ENCODE data around the gene TSPAN9. TPM values are rescaled to one million over a fixed set of nuclear protein-coding genes. Genes with fewer than 3 reads are reported as not detected.

TSPAN9 gene
- polyA plus RNA-seq, 1 experiment: 67.0 TPM

DNA sequence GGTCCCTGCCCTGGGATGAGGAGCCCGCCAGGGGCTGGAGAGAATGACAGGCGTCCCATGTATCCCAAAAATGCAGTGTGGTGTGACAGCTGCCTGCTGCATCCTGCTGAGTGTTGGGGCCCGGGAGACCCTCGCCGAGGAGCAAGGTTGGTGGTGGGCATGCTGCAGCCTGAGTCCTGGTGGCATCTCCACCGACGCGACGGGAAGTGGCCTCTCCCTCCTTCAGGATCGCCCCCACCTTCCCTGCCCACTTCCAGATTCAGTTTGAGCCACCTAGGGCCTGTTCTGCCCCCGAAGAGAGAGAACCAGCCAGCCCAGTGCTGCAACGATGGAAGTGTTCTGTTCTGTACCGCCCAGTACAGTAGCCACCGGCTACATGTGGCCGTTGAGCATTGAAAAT, 70.1 kb downstream of the TSPAN9 start:
- Histone ChIP-seq H3K27me3 (ENCODE audit: control insufficient read depth, insufficient read depth, low read length) (no peaks in the 10 kb centered on the region), H3K36me3 (ENCODE audit: control insufficient read depth, insufficient read depth, low read length) (no peaks in the 10 kb centered on the region), H3K4me3 (ENCODE audit: low read depth, low read length) (no peak overlapping the region)
- CTCF ChIA-PET: interaction anchor here (0.5 to 4.9 kb wide), 5 partner anchors 55 to 150 kb away, joined by 3 to 22 read pairs (median 4); no protein-coding TSS in a partner anchor
- POLR2A ChIA-PET: no interaction called here
- TF ChIP-seq, protein P1, sequence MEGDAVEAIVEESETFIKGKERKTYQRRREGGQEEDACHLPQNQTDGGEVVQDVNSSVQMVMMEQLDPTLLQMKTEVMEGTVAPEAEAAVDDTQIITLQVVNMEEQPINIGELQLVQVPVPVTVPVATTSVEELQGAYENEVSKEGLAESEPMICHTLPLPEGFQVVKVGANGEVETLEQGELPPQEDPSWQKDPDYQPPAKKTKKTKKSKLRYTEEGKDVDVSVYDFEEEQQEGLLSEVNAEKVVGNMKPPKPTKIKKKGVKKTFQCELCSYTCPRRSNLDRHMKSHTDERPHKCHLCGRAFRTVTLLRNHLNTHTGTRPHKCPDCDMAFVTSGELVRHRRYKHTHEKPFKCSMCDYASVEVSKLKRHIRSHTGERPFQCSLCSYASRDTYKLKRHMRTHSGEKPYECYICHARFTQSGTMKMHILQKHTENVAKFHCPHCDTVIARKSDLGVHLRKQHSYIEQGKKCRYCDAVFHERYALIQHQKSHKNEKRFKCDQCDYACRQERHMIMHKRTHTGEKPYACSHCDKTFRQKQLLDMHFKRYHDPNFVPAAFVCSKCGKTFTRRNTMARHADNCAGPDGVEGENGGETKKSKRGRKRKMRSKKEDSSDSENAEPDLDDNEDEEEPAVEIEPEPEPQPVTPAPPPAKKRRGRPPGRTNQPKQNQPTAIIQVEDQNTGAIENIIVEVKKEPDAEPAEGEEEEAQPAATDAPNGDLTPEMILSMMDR (IDR thresholded peaks at IDR 0.05; ENCODE audit: insufficient read depth, low read depth, low read length): no peak
- no peak for DNase-seq (ENCODE audit: low read depth)

DNA sequence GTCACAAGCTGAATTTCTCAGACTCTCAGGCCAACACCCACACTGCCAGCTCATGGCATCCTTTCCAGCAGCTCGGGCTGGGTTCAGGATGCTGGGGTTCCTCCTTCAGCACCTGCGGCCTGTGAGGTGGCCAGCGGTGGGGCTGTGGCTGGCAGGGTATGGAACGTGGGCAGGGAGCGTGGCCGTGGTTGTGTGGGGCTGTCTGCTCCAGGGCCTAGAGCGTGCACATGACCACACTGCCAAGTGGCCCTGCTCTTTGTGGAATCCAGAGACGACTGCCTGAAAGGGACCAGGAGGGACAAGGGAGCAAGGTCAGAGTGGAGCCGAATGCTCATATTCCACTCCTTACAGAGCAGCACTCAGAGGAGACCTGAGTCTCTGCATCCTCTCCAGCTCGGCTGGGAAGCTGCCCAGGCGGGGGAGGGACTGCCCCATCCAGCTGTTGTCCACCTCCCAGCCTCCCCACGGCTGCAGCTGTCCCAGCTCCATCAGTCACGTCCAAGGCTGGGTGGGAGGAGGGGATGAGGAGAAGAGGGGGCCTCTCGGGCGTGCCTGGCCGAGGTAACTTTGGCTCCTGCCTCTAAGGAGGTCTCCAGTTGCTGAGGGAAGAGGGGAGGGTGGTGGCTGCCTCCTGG, 71.3 kb downstream of the TSPAN9 start:
- no peak for DNase-seq (ENCODE audit: low read depth)
- TF ChIP-seq, protein P1 (IDR thresholded peaks at IDR 0.05; ENCODE audit: insufficient read depth, low read depth, low read length): no peak
- H3K4me3 ChIP-seq (ENCODE audit: low read depth, low read length): no peak overlapping the region
- no peaks in the 10 kb centered on the region for H3K36me3 ChIP-seq (ENCODE audit: control insufficient read depth, insufficient read depth, low read length)
- H3K27me3 ChIP-seq (ENCODE audit: control insufficient read depth, insufficient read depth, low read length): no peaks in the 10 kb centered on the region
- ChIA-PET CTCF (interaction anchor here (0.6 to 2.1 kb wide), 6 partner anchors 12 to 127 kb away, joined by 3 to 12 read pairs (median 4); no protein-coding TSS in a partner anchor), POLR2A (no interaction called here)

DNA sequence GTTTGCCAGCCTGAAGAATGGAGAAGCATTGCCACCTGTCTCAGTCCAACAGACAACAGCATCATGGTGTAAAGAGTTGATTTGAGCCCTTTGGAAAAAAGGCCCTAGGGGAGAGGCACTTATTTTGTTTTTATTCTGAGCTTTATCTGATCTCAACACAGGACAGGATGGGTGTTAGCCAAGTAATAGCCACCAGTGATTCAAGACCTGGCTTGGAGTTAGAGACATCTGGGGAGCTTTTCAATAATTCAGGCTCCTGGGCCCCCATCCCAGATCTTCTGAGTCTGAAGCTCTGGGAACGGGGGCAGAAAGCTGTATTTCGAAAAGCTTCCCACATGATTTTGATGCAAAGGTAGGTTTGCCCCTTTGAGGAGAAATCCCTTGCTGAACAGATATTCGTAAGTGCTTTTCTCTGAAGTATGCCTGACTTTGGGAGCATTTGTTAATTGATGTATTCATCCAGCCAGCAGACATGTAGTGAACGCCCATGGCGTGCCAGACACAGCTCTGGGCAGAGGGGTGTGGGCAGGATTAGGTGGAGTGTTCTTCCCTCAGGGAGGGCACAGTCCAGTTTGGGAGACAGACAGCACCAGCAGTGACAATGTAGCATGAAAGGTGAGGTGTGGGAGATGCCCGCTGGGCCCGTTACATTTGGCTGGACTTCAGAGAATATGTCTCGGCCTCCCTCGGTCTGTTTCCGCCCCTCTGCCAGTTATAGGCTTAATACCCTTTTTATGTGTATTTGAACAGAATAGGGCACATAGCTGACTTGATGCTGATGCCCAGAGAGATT, 72.5 kb downstream of the TSPAN9 start:
- Histone ChIP-seq H3K36me3 (ENCODE audit: control insufficient read depth, insufficient read depth, low read length) (no peaks in the 10 kb centered on the region), H3K27me3 (ENCODE audit: control insufficient read depth, insufficient read depth, low read length) (no peaks in the 10 kb centered on the region), H3K4me3 (ENCODE audit: low read depth, low read length) (no peak overlapping the region)
- CTCF ChIA-PET: interaction anchor here (0.7 to 2.1 kb wide), 6 partner anchors 10 to 126 kb away, joined by 3 to 12 read pairs (median 4); no protein-coding TSS in a partner anchor
- POLR2A ChIA-PET: no interaction called here
- TF ChIP-seq, protein P1 (IDR thresholded peaks at IDR 0.05; ENCODE audit: insufficient read depth, low read depth, low read length): no peak
- DNase-seq (ENCODE audit: low read depth): no peak

DNA sequence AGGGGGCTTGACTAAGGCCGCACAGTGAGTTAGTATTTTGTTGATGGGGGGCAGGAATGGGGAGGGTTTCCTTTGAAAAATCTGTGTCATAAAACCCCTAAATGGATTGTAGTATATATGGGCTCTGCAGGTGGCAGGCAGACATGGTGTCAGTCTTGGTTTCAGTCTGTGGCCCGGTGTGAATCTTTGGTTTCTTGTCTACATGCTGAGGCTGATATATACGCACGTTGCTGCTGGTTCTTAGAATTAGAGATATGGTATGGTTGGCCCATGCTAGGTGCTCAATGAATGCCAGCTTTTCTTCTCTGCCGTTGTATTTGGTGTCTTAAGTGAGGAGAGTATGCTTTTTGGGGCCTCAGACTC, 73.1 kb downstream of the TSPAN9 start:
- H3K4me3 ChIP-seq (ENCODE audit: low read depth, low read length): no peak overlapping the region
- ChIA-PET CTCF (interaction anchor here (1.0 to 2.1 kb wide), 5 partner anchors 10 to 126 kb away, joined by 3 to 12 read pairs (median 4); no protein-coding TSS in a partner anchor), POLR2A (no interaction called here)
- no peaks in the 10 kb centered on the region for H3K36me3 ChIP-seq (ENCODE audit: control insufficient read depth, insufficient read depth, low read length)
- TF ChIP-seq, protein P1 (IDR thresholded peaks at IDR 0.05; ENCODE audit: insufficient read depth, low read depth, low read length): no peak
- DNase-seq (ENCODE audit: low read depth): no peak
- H3K27me3 ChIP-seq (ENCODE audit: control insufficient read depth, insufficient read depth, low read length): no peaks in the 10 kb centered on the region
